PFSK-1 (cell line): ENCODE measurements around the gene SERGEF.

ENCODE experiments used
- POLR2AphosphoS5 ChIP-seq: IDR thresholded peaks from 2 replicates; pipeline ENCODE4 v1.6.1; 2012; ENCODE audit warnings: low read depth, mild to moderate bottlenecking, control low read depth, low read length, moderate library complexity
- REST ChIP-seq, 2 experiments: IDR thresholded peaks; 2 replicates each; pipeline versions ENCODE4 v1.6.1 to v1.8.0; 2011 to 2012; ENCODE audit warnings: low read depth in 2 of 2, low read length in 2 of 2, control low read depth in 1 of 2, inconsistent platforms in 1 of 2, mild to moderate bottlenecking in 1 of 2, moderate library complexity in 1 of 2; ENCODE audit not compliant: insufficient read depth in 1 of 2
- SIN3A ChIP-seq: IDR thresholded peaks from 2 replicates; pipeline ENCODE4 v1.6.1; 2012; ENCODE audit warnings: mild to moderate bottlenecking, low read length, moderate library complexity, borderline replicate concordance; ENCODE audit not compliant: insufficient read depth
- TAF1 ChIP-seq: IDR thresholded peaks from 2 replicates; pipeline ENCODE4 v1.6.1; 2012; ENCODE audit warnings: low read length, control low read depth, borderline replicate concordance; ENCODE audit not compliant: insufficient read depth

DNA sequence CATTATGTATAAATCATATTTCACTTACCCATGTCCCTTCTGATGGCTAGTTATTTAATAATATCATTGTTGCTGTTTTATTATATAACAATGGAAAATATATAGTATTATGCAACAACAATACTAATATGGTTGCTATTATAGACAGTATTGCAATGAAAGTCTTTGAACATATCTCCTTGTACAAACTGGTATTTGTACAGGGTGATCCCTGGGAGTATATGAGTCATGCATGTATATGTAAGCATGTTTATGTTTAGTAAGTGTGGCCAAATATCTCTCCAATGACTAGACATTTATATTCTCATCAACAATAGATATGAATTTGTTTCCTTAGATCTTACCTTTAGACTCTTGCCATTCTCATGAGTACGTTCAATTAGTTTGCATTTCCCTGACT, 222.4 kb downstream of the SERGEF start:
- TF ChIP-seq REST (IDR thresholded peaks at IDR 0.05; ENCODE audit: insufficient read depth in 1 of 2, low read depth in 2 of 2, low read length in 2 of 2) = no peak
- TF ChIP-seq POLR2AphosphoS5 = no peak
- no peak for TF ChIP-seq TAF1
- TF ChIP-seq SIN3A = no peak
